ENCODE results near the gene FUBP1. TPM values are rescaled to one million over a fixed set of nuclear protein-coding genes. Genes with fewer than 3 reads are reported as not detected.
A peak's percentile ranks its signal among the peaks of the same experiment; 100 is the strongest.

The FUBP1 gene
- total and polyA plus RNA-seq, 9 of the 15 experiments (the other 6 are each of a cell fraction or from before 2014, with no cell fraction given), result 104 to 294 (median 213) TPM

DNA sequence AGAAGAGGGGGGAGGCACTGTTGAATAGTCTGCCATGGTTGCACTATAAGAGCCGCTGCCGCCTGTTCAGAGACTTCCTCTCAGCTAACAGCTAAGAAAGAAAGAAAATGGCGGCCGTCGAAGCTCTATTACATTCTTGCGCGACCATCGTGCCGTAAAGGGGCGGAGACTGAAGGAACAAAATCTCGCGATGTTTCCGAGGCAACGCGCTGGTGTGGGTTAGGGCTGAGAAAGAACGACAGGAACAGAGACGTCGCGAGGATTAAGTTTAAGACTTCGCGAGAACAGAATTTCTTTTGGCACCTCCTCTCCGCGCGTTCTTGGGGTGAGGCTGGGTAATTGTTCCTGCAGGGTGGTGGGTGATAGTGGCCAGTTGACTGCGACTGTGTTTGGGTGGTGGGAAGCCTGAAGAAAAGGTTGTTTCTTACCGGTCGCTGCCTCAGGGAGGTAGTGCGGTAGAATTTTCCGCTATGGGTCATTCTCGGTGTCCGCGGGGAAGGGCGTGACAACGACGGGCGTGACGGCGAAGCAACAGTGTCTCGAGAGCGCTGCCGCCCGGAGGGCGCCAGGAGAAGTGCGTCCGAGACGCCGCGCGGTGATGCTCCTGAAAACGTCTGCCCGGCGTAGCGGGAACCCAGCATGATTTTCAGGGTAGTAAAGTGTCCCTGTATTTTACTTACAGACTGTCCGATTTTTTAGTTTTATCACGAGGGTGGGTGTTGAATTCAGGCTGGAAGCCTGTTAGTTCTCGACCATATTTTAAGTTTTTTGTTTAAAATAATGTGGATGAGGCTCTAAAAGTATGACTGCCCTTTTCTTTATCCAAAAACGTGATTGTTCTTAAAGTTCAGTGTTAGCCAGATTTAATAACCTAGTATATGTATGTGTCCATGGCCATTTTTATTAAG is at the start of gene FUBP1 (continued):
- TF ChIP-seq CEBPZ (IDR thresholded peaks at IDR 0.05; ENCODE audit: borderline replicate concordance, low read depth, low read length) (no peak), TARDBP (IDR thresholded peaks at IDR 0.05) (peak; percentile 48; the same call in 1 of the 2 replicates), NBN (IDR thresholded peaks at IDR 0.05; ENCODE audit: low read depth) (peak; percentile 57), NEUROD1 (IDR thresholded peaks at IDR 0.05; ENCODE audit: borderline replicate concordance, low read depth, low read length, partially characterized antibody) (no peak), EP300 (IDR thresholded peaks at IDR 0.05; ENCODE audit: low read length) (0 out of 2 replicates have a peak, but pooled peaks have one; percentile 17), NFIC (IDR thresholded peaks at IDR 0.05) (peak; percentile 71), C11orf30 (IDR thresholded peaks at IDR 0.05; ENCODE audit: low read depth) (peak; percentile 63), SP1 (CRISPR knock-in tag; IDR thresholded peaks at IDR 0.05) (peak; percentile 77), RBFOX2 (IDR thresholded peaks at IDR 0.05; ENCODE audit: low read depth, low read length) (peak; percentile 93), OTX1 (CRISPR knock-in tag; IDR thresholded peaks at IDR 0.05) (peak; percentile 63; the same call in 1 of the 2 replicates), CHD2 (IDR thresholded peaks at IDR 0.05; ENCODE audit: low read depth, low read length) (peak; percentile 97), CSDE1 (IDR thresholded peaks at IDR 0.05) (0 out of 4 replicates have a peak, but pooled peaks of 1 of the 2 experiments have one; percentile 31), NCOR1 (IDR thresholded peaks at IDR 0.05) (peak; percentile 53; the same call in 1 of the 2 replicates), ESRRA (IDR thresholded peaks at IDR 0.05; ENCODE audit: borderline replicate concordance, low read depth) (peak; percentile 65), MEIS2 (IDR thresholded peaks at IDR 0.05; ENCODE audit: partially characterized antibody) (peak; percentile 30), ZNF354B (CRISPR knock-in tag; IDR thresholded peaks at IDR 0.05) (no peak), U2AF1 (optimal IDR thresholded peaks at IDR 0.05; ENCODE audit: low read depth, low read length) (no peak), ZNF589 (CRISPR knock-in tag; IDR thresholded peaks at IDR 0.05; ENCODE audit: low read depth) (no peak), YY1 (IDR thresholded peaks at IDR 0.05; ENCODE audit: borderline replicate concordance in 1 of 3, control insufficient read depth in 1 of 3, extremely low read depth in 1 of 3, insufficient read depth in 3 of 3, insufficient read length in 1 of 3, insufficient replicate concordance in 2 of 3, low read depth in 1 of 3, low read length in 2 of 3) (peak; percentile 74 to 95 (median 90)), ASH1L (IDR thresholded peaks at IDR 0.05; ENCODE audit: borderline replicate concordance, low read depth, partially characterized antibody) (peak; percentile 67)
- TF ChIP-seq, protein P1, sequence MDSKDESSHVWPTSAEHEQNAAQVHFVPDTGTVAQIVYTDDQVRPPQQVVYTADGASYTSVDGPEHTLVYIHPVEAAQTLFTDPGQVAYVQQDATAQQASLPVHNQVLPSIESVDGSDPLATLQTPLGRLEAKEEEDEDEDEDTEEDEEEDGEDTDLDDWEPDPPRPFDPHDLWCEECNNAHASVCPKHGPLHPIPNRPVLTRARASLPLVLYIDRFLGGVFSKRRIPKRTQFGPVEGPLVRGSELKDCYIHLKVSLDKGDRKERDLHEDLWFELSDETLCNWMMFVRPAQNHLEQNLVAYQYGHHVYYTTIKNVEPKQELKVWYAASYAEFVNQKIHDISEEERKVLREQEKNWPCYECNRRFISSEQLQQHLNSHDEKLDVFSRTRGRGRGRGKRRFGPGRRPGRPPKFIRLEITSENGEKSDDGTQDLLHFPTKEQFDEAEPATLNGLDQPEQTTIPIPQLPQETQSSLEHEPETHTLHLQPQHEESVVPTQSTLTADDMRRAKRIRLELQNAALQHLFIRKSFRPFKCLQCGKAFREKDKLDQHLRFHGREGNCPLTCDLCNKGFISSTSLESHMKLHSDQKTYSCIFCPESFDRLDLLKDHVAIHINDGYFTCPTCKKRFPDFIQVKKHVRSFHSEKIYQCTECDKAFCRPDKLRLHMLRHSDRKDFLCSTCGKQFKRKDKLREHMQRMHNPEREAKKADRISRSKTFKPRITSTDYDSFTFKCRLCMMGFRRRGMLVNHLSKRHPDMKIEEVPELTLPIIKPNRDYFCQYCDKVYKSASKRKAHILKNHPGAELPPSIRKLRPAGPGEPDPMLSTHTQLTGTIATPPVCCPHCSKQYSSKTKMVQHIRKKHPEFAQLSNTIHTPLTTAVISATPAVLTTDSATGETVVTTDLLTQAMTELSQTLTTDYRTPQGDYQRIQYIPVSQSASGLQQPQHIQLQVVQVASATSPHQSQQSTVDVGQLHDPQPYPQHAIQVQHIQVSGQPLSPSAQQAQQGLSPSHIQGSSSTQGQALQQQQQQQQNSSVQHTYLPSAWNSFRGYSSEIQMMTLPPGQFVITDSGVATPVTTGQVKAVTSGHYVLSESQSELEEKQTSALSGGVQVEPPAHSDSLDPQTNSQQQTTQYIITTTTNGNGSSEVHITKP (IDR thresholded peaks at IDR 0.05; ENCODE audit: partially characterized antibody), result peak; percentile 36
